ENCODE data around the gene CELF3. TPM values are rescaled to one million over a fixed set of nuclear protein-coding genes. Genes with fewer than 3 reads are reported as not detected.

The CELF3 gene
- total RNA-seq, 6 experiments from 2014 or later: not detected

- H3K4me3 ChIP-seq: no peak overlapping the region
- 33% methylated on average over 13 of the region's 17 CpGs for WGBS (ENCODE audit: insufficient coverage, low coverage, low lambda C conversion rate, missing lambda C conversion rate)
- no peak overlapping the region for H3K27ac ChIP-seq
- no peak for TF ChIP-seq CTCF (IDR thresholded peaks at IDR 0.05)
- no peak for TF ChIP-seq POLR2A (IDR thresholded peaks at IDR 0.05)
- no peaks in the 10 kb centered on the region for H3K9me3 ChIP-seq
- DNase-seq: peak in 1 of 3 donors; percentile 31
- peaks cover 0 to 7% (median 0%) of the 10 kb centered on the region in 4 donors for H3K36me3 ChIP-seq
- intact Hi-C loops (cut with DNase I): no loop called here
- ATAC-seq: no peak
- H3K27me3 ChIP-seq: no peaks in the 10 kb centered on the region
- H3K4me1 ChIP-seq: no peaks in the 10 kb centered on the region
Measured at GRCh38 chr1:151703813-151704212, 12.8 kb downstream of the CELF3 start.

GRCh38 chr1:151702936-151703335 lies 13.7 kb downstream of the CELF3 start:
- WGBS (ENCODE audit: insufficient coverage, low coverage, low lambda C conversion rate, missing lambda C conversion rate): no CpG with 5 or more reads among the region's 8 CpGs
- Histone ChIP-seq H3K27me3 (no peaks in the 10 kb centered on the region), H3K27ac (no peak overlapping the region), H3K36me3 (peaks cover 0 to 12% (median 0%) of the 10 kb centered on the region in 4 donors), H3K4me3 (no peak overlapping the region), H3K4me1 (no peaks in the 10 kb centered on the region), H3K9me3 (no peaks in the 10 kb centered on the region)
- TF ChIP-seq CTCF (IDR thresholded peaks at IDR 0.05) (no peak), POLR2A (IDR thresholded peaks at IDR 0.05) (no peak)
- ATAC-seq: peak in 1 of 4 donors; percentile 9
- no peak for DNase-seq
- intact Hi-C loops (cut with DNase I): no loop called here

- Histone ChIP-seq H3K4me1 (no peaks in the 10 kb centered on the region), H3K36me3 (peaks cover 0 to 12% (median 0%) of the 10 kb centered on the region in 4 donors)
- no peak for ATAC-seq
Measured at GRCh38 chr1:151701515-151701914, 15.1 kb downstream of the CELF3 start.

GRCh38 chr1:151693057-151693651 lies 23.4 kb downstream of the CELF3 start:
- intact Hi-C loops (cut with DNase I): no loop called here
- ATAC-seq: peak; percentile 58 to 79 (median 64)
- WGBS (ENCODE audit: insufficient coverage, low coverage, low lambda C conversion rate, missing lambda C conversion rate): 61% methylated on average over 4 of the region's 4 CpGs
- H3K9me3 ChIP-seq: no peaks in the 10 kb centered on the region
- no peak overlapping the region for H3K27ac ChIP-seq
- H3K4me3 ChIP-seq: no peak overlapping the region
- H3K4me1 ChIP-seq: peaks cover 0 to under 1% (median 0%) of the 10 kb centered on the region in 4 donors
- peak; percentile 36 to 66 (median 54) for TF ChIP-seq CTCF (IDR thresholded peaks at IDR 0.05)
- TF ChIP-seq POLR2A (IDR thresholded peaks at IDR 0.05): no peak
- DNase-seq: no peak
- H3K36me3 ChIP-seq: peaks cover 0 to 18% (median 6%) of the 10 kb centered on the region in 4 donors
- H3K27me3 ChIP-seq: no peaks in the 10 kb centered on the region

More at GRCh38 chr1:151701515-151701914, 15.1 kb downstream of the CELF3 start:
- TF ChIP-seq POLR2A (IDR thresholded peaks at IDR 0.05) (no peak), CTCF (IDR thresholded peaks at IDR 0.05) (no peak)
- no peak overlapping the region for H3K27ac ChIP-seq
- WGBS (ENCODE audit: insufficient coverage, low coverage, low lambda C conversion rate, missing lambda C conversion rate): 100% methylated on average over 3 of the region's 5 CpGs
- no peak for DNase-seq
- no peaks in the 10 kb centered on the region for H3K9me3 ChIP-seq
- no peak overlapping the region for H3K4me3 ChIP-seq
- no peaks in the 10 kb centered on the region for H3K27me3 ChIP-seq
- intact Hi-C loops (cut with DNase I): no loop called here

Data from right lobe of liver (tissue), 6 donors.